HT1080 (cell line): ENCODE results near the gene PIGC. TPM values are rescaled to one million over a fixed set of nuclear protein-coding genes. Genes with fewer than 3 reads are reported as not detected.

Source experiments
- DNase-seq: peaks from one replicate; pipeline ENCODE4 v3.0.0-alpha.2; 2015; ENCODE audit warnings: low read depth
- total RNA-seq: library from RNA; depleted of rRNA; stranded (reverse); fragments of >200 nt; shearing (Covaris generic); gene quantifications from 2 replicates; pipeline ENCODE4 v1.2.3, GENCODE V29; 2014; rRNA removed

PIGC gene
- total RNA-seq, 1 experiment from 2014 or later, result 21.9 TPM

- DNase-seq, result peak; percentile 19
Observed at GRCh38 chr1:172399756-172400721, 43.8 kb downstream of the PIGC start.

- peak; percentile 91 for DNase-seq
Observed at GRCh38 chr1:172398970-172399755, 44.7 kb downstream of the PIGC start.

- DNase-seq, result no peak
Observed at GRCh38 chr1:172398193-172398592, 45.7 kb downstream of the PIGC start.

- no peak for DNase-seq
Observed at GRCh38 chr1:172397633-172398032, 46.2 kb downstream of the PIGC start.

GRCh38 chr1:172397221-172397620 is 46.6 kb downstream of the PIGC start:
- peak; percentile 23 for DNase-seq

- no peak for DNase-seq
Observed at GRCh38 chr1:172395576-172395975, 48.3 kb downstream of the PIGC start.

GRCh38 chr1:172394811-172395210 is 49.1 kb downstream of the PIGC start:
- DNase-seq, result no peak

- DNase-seq, result peak; percentile 57
Observed at GRCh38 chr1:172394141-172394751, 49.6 kb downstream of the PIGC start.

- DNase-seq, result no peak
Observed at GRCh38 chr1:172393354-172393753, 50.5 kb downstream of the PIGC start.

GRCh38 chr1:172391976-172392375 is 51.9 kb downstream of the PIGC start:
- no peak for DNase-seq

Other genes with a start within 250 kb of the PIGC start
- gene C1orf105, start 23.4 kb downstream of the PIGC start, total RNA-seq, result not detected in 2 replicates
- 14.0 and 16.2 TPM in 2 replicates for gene SUCO, start 89.1 kb upstream of the PIGC start, total RNA-seq
- gene FASLG, start 215.0 kb upstream of the PIGC start, total RNA-seq, result not detected in 2 replicates